CD4-positive, alpha-beta T cell treated with Interferon alpha-2 for 1 hour (primary cell): ENCODE measurements around the gene PRKAR1B.
"Not testable (repeated sequence)": the region's sequence is repeated elsewhere in the genome, so short reads cannot be mapped to it uniquely, and the experiment has no call there.

ENCODE experiments used
- DNase-seq, 2 donors: peaks; one replicate each; pipeline ENCODE4 v3.0.0-alpha.2; 2020 to 2022

The PRKAR1B gene

GRCh38 chr7:756928-757560 lies 30.0 kb upstream of the PRKAR1B start:
- DNase-seq, result no peak

GRCh38 chr7:756231-756927 lies 29.3 kb upstream of the PRKAR1B start:
- no peak for DNase-seq

GRCh38 chr7:755413-755805 lies 28.3 kb upstream of the PRKAR1B start:
- no peak for DNase-seq

- no peak for DNase-seq
Measured at GRCh38 chr7:754531-755412, 27.7 kb upstream of the PRKAR1B start.

- DNase-seq, result no peak
Measured at GRCh38 chr7:753190-753589, 26.1 kb upstream of the PRKAR1B start.

- DNase-seq, result not testable (repeated sequence)
Measured at GRCh38 chr7:752256-752655, 25.2 kb upstream of the PRKAR1B start.

GRCh38 chr7:751826-752225 lies 24.7 kb upstream of the PRKAR1B start:
- DNase-seq, result no peak

- no peak for DNase-seq
Measured at GRCh38 chr7:750111-750905, 23.2 kb upstream of the PRKAR1B start.

- DNase-seq, result no peak
Measured at GRCh38 chr7:749140-749551, 22.1 kb upstream of the PRKAR1B start.

- DNase-seq, result no peak
Measured at GRCh38 chr7:748446-748845, 21.4 kb upstream of the PRKAR1B start.

- DNase-seq, result no peak
Measured at GRCh38 chr7:747186-747585, 20.1 kb upstream of the PRKAR1B start.

- DNase-seq, result no peak
Measured at GRCh38 chr7:746155-747061, 19.3 kb upstream of the PRKAR1B start.

- no peak for DNase-seq
Measured at GRCh38 chr7:745431-746154, 18.5 kb upstream of the PRKAR1B start.

- no peak for DNase-seq
Measured at GRCh38 chr7:744854-745430, 17.9 kb upstream of the PRKAR1B start.

- not testable (repeated sequence) for DNase-seq
Measured at GRCh38 chr7:744128-744520, 17.0 kb upstream of the PRKAR1B start.

GRCh38 chr7:743341-744127 lies 16.5 kb upstream of the PRKAR1B start:
- DNase-seq, result not testable (repeated sequence)

GRCh38 chr7:742791-743190 lies 15.7 kb upstream of the PRKAR1B start:
- no peak for DNase-seq

GRCh38 chr7:741850-742249 lies 14.8 kb upstream of the PRKAR1B start:
- no peak for DNase-seq

- no peak for DNase-seq
Measured at GRCh38 chr7:741191-741671, 14.2 kb upstream of the PRKAR1B start.
